Right lobe of liver (tissue), 6 donors: Measurements from ENCODE around the gene PDCD10. TPM values are rescaled to one million over a fixed set of nuclear protein-coding genes. Genes with fewer than 3 reads are reported as not detected.

Experiments
- ATAC-seq, 4 donors: fragments of 200-7000 bp; cut with Tn5 transposase; one replicate each; pipeline ENCODE4 v1.9.1; 2020; ENCODE audit warnings: mild to moderate bottlenecking in 4 of 4, moderate library complexity in 4 of 4
- DNase-seq, 3 donors: peaks; one replicate each; pipeline ENCODE4 v3.0.0-alpha.2; 2020
- H3K27ac ChIP-seq, 3 donors: fragments of 200-600 bp; one replicate each; pipeline ENCODE4 v1.8.0; 2022
- H3K27me3 ChIP-seq, 2 donors: fragments of 200-600 bp; one replicate each; pipeline ENCODE4 v1.8.0; 2022
- H3K36me3 ChIP-seq, 4 donors: fragments of 200-600 bp; sonication (generic) in 1 of 4; one replicate each; pipeline versions ENCODE4 v1.5.1 to v1.8.0; 2017 to 2022; ENCODE audit warnings: control low read depth in 1 of 4
- H3K4me1 ChIP-seq, 4 donors: fragments of 200-600 bp; sonication (generic) in 1 of 4; one replicate each; pipeline versions ENCODE4 v1.5.1 to v1.8.0; 2017 to 2022; ENCODE audit warnings: control low read depth in 1 of 4
- H3K4me3 ChIP-seq, 3 donors: fragments of 200-600 bp; one replicate each; pipeline ENCODE4 v1.8.0; 2022
- H3K9me3 ChIP-seq, 4 donors: fragments of 200-600 bp; sonication (generic) in 1 of 4; one replicate each; pipeline versions ENCODE4 v1.5.1 to v1.8.0; 2017 to 2022; ENCODE audit warnings: control low read depth in 1 of 4
- POLR2A ChIP-seq: fragments of 450-650 bp; IDR thresholded peaks from one replicate; pipeline ENCODE4 v1.6.1; 2017; ENCODE audit warnings: antibody characterized with exemption, mild to moderate bottlenecking
- WGBS: methylation state at CpG from one replicate; pipeline ENCODE4 v1.1.6; 2018; ENCODE audit warnings: low coverage, low lambda C conversion rate; ENCODE audit not compliant: insufficient coverage; ENCODE audit errors: missing lambda C conversion rate; 5-methylcytosine and 5-hydroxymethylcytosine counted together
- intact Hi-C, 2 donors: fragments of 100-400 bp; cut with DNase I; formaldehyde crosslinking; loops; one replicate each; pipeline versions ENCODE4 v1.11.2 to v1.14.1; 2022
- total RNA-seq, 6 experiments: library from RNA; depleted of rRNA in 2 of 6; stranded (reverse); fragments of >200 nt in 2 of 6; fragmentation: NEBNext Ultra II Directional in 3 of 6; extraction: Animal tissue kit (Norgen Biotek cat#: 25700) in 3 of 6; gene quantifications; one replicate each; pipeline versions ENCODE4 v1.1.0 to v1.2.4, GENCODE V29; 2016 to 2023
- TF ChIP-seq, protein P1 (sequence below), 4 donors: fragments of 200-600 bp in 3 of 4; fragments of 450-650 bp in 1 of 4; IDR thresholded peaks; one replicate each; pipeline versions ENCODE4 v1.5.1 to v1.8.0; 2016 to 2022; ENCODE audit warnings: antibody characterized with exemption in 4 of 4, mild to moderate bottlenecking in 2 of 4
- donor health status: DM: no; HTN: yes; CAD: no.
- donor health status: DM: no; HTN: no; CAD: no.
- donor health status: DM: no; HTN: no; CAD: no.
- donor health status: DM: no; HTN: yes; CAD: no.
- donor health status: DM: no; HTN: yes; CAD: no.

The PDCD10 gene
- total RNA-seq, 6 experiments from 2014 or later = 12.9 to 39.1 (median 22.2) TPM

DNA sequence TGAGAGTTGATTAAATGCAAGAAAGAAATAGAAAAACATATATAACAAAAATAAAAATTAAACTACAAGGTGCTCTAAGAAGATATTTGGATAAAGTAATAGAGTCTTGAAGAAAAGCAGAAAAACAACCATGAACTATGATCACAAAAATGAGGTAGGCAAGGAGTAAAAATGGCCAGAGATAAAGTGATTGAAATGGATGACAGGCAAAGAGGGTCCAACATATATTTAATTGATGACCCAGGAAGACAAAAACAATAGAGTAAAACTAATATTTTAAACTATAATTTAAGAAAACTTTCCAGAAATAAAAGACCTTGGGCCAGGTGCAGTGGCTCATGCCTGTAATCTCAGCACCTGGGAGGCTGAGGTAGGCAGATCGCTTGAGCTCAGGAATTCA lies 58.8 kb downstream of the PDCD10 start:
- no peak for DNase-seq
- no CpG with 5 or more reads among the region's 1 CpG for whole genome bisulfite sequencing
- no peaks in the 10 kb centered on the region for H3K36me3 ChIP-seq
- H3K4me1 ChIP-seq = no peaks in the 10 kb centered on the region
- intact Hi-C loops = no loop called here
- TF ChIP-seq POLR2A = no peak
- TF ChIP-seq, protein P1, sequence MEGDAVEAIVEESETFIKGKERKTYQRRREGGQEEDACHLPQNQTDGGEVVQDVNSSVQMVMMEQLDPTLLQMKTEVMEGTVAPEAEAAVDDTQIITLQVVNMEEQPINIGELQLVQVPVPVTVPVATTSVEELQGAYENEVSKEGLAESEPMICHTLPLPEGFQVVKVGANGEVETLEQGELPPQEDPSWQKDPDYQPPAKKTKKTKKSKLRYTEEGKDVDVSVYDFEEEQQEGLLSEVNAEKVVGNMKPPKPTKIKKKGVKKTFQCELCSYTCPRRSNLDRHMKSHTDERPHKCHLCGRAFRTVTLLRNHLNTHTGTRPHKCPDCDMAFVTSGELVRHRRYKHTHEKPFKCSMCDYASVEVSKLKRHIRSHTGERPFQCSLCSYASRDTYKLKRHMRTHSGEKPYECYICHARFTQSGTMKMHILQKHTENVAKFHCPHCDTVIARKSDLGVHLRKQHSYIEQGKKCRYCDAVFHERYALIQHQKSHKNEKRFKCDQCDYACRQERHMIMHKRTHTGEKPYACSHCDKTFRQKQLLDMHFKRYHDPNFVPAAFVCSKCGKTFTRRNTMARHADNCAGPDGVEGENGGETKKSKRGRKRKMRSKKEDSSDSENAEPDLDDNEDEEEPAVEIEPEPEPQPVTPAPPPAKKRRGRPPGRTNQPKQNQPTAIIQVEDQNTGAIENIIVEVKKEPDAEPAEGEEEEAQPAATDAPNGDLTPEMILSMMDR (IDR thresholded peaks at IDR 0.05) = no peak
- no peak overlapping the region for H3K4me3 ChIP-seq
- H3K27me3 ChIP-seq = no peaks in the 10 kb centered on the region
- ATAC-seq = no peak
- H3K9me3 ChIP-seq = no peaks in the 10 kb centered on the region
- no peak overlapping the region for H3K27ac ChIP-seq

DNA sequence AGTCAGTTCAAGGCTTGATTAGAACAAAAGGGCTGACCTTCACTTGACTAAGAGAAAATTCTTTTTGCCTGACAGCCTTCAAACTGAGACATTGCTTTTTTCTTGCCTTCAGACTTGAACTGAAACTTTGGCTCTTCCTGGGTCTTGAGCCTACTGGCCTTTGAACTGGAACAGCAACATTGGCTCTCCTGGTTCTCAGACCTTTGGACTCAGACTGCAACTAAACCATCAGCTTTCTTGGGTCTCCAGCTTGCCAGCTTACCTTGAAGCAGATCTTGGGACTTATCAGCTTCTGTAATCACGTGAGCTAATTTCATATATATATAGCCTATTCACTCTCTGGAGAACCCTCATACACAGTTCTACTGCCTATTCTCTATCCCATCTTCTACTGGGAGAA lies 61.5 kb downstream of the PDCD10 start:
- TF ChIP-seq POLR2A = no peak
- TF ChIP-seq, protein P1 (IDR thresholded peaks at IDR 0.05) = no peak
- 86% methylated on average over 1 of the region's 1 CpG for WGBS
- ATAC-seq = no peak

DNA sequence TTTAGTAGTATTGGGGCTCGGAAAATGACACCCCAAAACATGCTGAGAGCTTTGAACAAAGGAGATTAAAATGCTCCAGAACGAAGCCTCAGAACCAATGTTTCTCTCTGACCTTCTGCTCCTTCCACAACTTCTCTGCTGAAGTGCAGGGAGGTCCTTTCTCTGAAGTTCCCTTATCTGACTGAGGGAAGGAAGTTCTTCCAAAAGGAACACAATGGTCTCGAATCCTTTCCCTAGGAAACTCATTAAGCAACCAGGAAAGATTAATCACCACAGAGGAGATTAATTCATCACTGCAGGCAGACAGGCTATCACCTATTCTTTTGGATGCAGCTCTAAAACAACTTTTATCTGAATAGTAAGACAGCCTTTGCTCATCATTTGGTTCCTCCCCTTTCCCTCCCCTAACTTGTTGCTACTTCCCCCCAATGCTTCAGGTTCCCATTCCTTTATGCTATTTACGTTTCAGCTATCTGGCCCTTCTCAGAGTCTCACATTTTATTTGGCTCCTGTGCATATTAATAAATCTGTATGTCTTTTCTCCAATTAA lies 62.7 kb downstream of the PDCD10 start:
- ATAC-seq (peak in 1 of 4 donors; percentile 33), DNase-seq (no peak)
- Histone ChIP-seq H3K27me3 (no peaks in the 10 kb centered on the region), H3K4me1 (peaks cover 0 to 5% (median 0%) of the 10 kb centered on the region in 4 donors), H3K36me3 (no peaks in the 10 kb centered on the region), H3K27ac (no peak overlapping the region), H3K9me3 (no peaks in the 10 kb centered on the region), H3K4me3 (no peak overlapping the region)
- TF ChIP-seq, protein P1 (IDR thresholded peaks at IDR 0.05) = no peak
- no peak for TF ChIP-seq POLR2A
- intact Hi-C loops = no loop called here
- WGBS = 74% methylated on average over 4 of the region's 4 CpGs

More for the DNA sequence above, 61.5 kb downstream of the PDCD10 start:
- intact Hi-C loops = no loop called here
- Histone ChIP-seq H3K4me1 (peaks cover 0 to 5% (median 0%) of the 10 kb centered on the region in 4 donors), H3K9me3 (no peaks in the 10 kb centered on the region), H3K4me3 (no peak overlapping the region), H3K36me3 (no peaks in the 10 kb centered on the region), H3K27ac (no peak overlapping the region), H3K27me3 (no peaks in the 10 kb centered on the region)
- no peak for DNase-seq

DNA sequence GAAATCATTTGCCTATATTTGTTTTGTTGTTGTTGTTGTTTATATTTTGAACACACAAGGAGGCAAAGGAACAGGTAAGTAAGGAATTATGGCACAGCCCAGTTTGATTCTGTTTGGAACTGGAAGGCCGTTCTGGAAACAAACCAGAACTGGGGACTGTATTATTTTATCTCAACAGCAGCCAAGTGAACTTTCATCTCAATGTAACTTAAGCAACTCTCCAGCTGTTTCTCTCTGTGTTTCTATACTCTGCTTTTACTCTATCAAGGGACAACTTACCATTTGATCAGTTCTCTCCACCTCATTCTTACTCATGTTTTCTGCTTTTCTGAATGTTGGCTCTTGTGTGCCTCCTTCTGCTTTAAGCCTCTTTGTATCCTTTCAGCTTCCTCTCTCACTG lies 65.0 kb downstream of the PDCD10 start:
- Histone ChIP-seq H3K4me3 (no peak overlapping the region), H3K4me1 (peaks cover 0 to 5% (median 0%) of the 10 kb centered on the region in 4 donors), H3K27me3 (no peaks in the 10 kb centered on the region), H3K9me3 (no peaks in the 10 kb centered on the region), H3K36me3 (no peaks in the 10 kb centered on the region), H3K27ac (no peak overlapping the region)
- DNase-seq (peak in 1 of 3 donors; percentile 45), ATAC-seq (peak; percentile 93 to 97 (median 96))
- TF ChIP-seq, protein P1 (IDR thresholded peaks at IDR 0.05) = no peak
- no peak for TF ChIP-seq POLR2A
- intact Hi-C loops = no loop called here
- WGBS = 33% methylated on average over 1 of the region's 1 CpG
